ENCODE measurements around the gene NYAP2. TPM values are rescaled to one million over a fixed set of nuclear protein-coding genes. Genes with fewer than 3 reads are reported as not detected.

Gene NYAP2
- total and polyA plus RNA-seq, 2 of the 4 experiments (the other 2 are of a cell fraction): not detected

GRCh38 chr2:225462417-225462816 is 62.9 kb downstream of the NYAP2 start:
- Histone ChIP-seq H3K4me1 (ENCODE audit: control insufficient read depth, insufficient read depth, low read length) (no peaks in the 10 kb centered on the region), H3K18ac (ENCODE audit: low read depth, low read length) (no peak overlapping the region), H4K8ac (ENCODE audit: low read depth in 2 of 2, low read length in 2 of 2) (no peak overlapping the region), H3K4ac (ENCODE audit: low read depth, low read length) (no peak overlapping the region), H4K5ac (ENCODE audit: low read depth, low read length) (no peak overlapping the region), H3K79me1 (ENCODE audit: low read depth in 1 of 2, low read length in 2 of 2) (no peaks in the 10 kb centered on the region), H2BK15ac (ENCODE audit: low read depth, low read length) (no peak overlapping the region), H3K27ac (ENCODE audit: insufficient read depth, low read length) (no peak overlapping the region), H3K4me3 (ENCODE audit: insufficient read depth, low read depth, low read length) (no peak overlapping the region), H3K36me3 (ENCODE audit: control insufficient read depth, insufficient read depth, low read length) (no peaks in the 10 kb centered on the region), H2AFZ (replicated peaks; ENCODE audit: low read length, poor library complexity) (no peak overlapping the region), H2AK5ac (ENCODE audit: low read depth, low read length) (no peak overlapping the region), H2AK9ac (replicated peaks; ENCODE audit: low read depth, low read length, poor library complexity) (no peak overlapping the region), H3K9ac (ENCODE audit: low read depth, low read length) (no peak overlapping the region), H3K14ac (replicated peaks; ENCODE audit: low read depth, low read length) (no peak overlapping the region), H3K23ac (ENCODE audit: low read depth, low read length) (no peak overlapping the region), H3K27me3 (ENCODE audit: control insufficient read depth, insufficient read depth, low read length) (no peaks in the 10 kb centered on the region), H3K9me3 (ENCODE audit: control insufficient read depth, insufficient read depth, low read length) (no peaks in the 10 kb centered on the region), H2BK20ac (ENCODE audit: low read depth, low read length) (no peak overlapping the region), H4K91ac (ENCODE audit: insufficient read depth, low read depth, low read length) (no peak overlapping the region), H4K20me1 (ENCODE audit: insufficient read depth, low read length) (no peaks in the 10 kb centered on the region), H2BK120ac (ENCODE audit: low read depth, low read length) (no peak overlapping the region), H2BK5ac (ENCODE audit: low read depth, low read length, poor library complexity, severe bottlenecking) (no peak overlapping the region), H3K9me1 (ENCODE audit: insufficient read depth, low read length) (no peaks in the 10 kb centered on the region), H3K4me2 (ENCODE audit: low read depth, low read length) (no peak overlapping the region), H3K56ac (ENCODE audit: extremely low read depth, insufficient read depth, low read length) (no peak overlapping the region)
- ATAC-seq (ENCODE audit: low read depth) (no peak), DNase-seq (no peak)
- in situ Hi-C loops (cut with MboI; ENCODE audit: low sequenced_read_pairs): no loop called here
- CTCF ChIA-PET: no interaction called here
- intact Hi-C loops (cut with micrococcal nuclease): no loop called here
- POLR2A ChIA-PET (ENCODE audit: unreplicated experiment): no interaction called here
- no TSS peak for BruUV-seq (replicated peaks)
- dilution Hi-C loops (cut with HindIII; ENCODE audit: low sequenced_read_pairs, unreplicated experiment): no loop called here
- TF ChIP-seq BHLHE40 (IDR thresholded peaks at IDR 0.05; ENCODE audit: low read depth, low read length) (no peak), SMC3 (IDR thresholded peaks at IDR 0.05; ENCODE audit: low read depth, low read length) (no peak), CHD1 (IDR thresholded peaks at IDR 0.05; ENCODE audit: low read depth, low read length) (no peak), RCOR1 (IDR thresholded peaks at IDR 0.05; ENCODE audit: insufficient replicate concordance, low read length) (no peak), MAZ (IDR thresholded peaks at IDR 0.05; ENCODE audit: borderline replicate concordance, low read depth, low read length) (no peak), MXI1 (IDR thresholded peaks at IDR 0.05; ENCODE audit: borderline replicate concordance, low read depth, low read length) (no peak)
- TF ChIP-seq, protein P1, sequence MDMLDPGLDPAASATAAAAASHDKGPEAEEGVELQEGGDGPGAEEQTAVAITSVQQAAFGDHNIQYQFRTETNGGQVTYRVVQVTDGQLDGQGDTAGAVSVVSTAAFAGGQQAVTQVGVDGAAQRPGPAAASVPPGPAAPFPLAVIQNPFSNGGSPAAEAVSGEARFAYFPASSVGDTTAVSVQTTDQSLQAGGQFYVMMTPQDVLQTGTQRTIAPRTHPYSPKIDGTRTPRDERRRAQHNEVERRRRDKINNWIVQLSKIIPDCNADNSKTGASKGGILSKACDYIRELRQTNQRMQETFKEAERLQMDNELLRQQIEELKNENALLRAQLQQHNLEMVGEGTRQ (IDR thresholded peaks at IDR 0.05; ENCODE audit: low read depth, low read length): no peak
- TF ChIP-seq, protein P2, sequence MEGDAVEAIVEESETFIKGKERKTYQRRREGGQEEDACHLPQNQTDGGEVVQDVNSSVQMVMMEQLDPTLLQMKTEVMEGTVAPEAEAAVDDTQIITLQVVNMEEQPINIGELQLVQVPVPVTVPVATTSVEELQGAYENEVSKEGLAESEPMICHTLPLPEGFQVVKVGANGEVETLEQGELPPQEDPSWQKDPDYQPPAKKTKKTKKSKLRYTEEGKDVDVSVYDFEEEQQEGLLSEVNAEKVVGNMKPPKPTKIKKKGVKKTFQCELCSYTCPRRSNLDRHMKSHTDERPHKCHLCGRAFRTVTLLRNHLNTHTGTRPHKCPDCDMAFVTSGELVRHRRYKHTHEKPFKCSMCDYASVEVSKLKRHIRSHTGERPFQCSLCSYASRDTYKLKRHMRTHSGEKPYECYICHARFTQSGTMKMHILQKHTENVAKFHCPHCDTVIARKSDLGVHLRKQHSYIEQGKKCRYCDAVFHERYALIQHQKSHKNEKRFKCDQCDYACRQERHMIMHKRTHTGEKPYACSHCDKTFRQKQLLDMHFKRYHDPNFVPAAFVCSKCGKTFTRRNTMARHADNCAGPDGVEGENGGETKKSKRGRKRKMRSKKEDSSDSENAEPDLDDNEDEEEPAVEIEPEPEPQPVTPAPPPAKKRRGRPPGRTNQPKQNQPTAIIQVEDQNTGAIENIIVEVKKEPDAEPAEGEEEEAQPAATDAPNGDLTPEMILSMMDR (conservative IDR thresholded peaks at IDR 0.05; ENCODE audit: low read depth, low read length): no peak
- no CpG with 5 or more reads among the region's 2 CpGs for WGBS, 2 experiments (ENCODE audit: extremely low coverage in 2 of 2, insufficient read length in 1 of 2)
